HG02759 (cell line): ENCODE data around the gene SMG1.

Experiments
- ATAC-seq: cut with Tn5 transposase; IDR thresholded peaks from one replicate; pipeline ENCODE4 v1.9.1; 2021; ENCODE audit warnings: mild to moderate bottlenecking, moderate library complexity; ENCODE audit not compliant: unreplicated experiment

The SMG1 gene

GRCh38 chr16:18855196-18855595, 71.0 kb downstream of the SMG1 start:
- ATAC-seq: no peak

DNA sequence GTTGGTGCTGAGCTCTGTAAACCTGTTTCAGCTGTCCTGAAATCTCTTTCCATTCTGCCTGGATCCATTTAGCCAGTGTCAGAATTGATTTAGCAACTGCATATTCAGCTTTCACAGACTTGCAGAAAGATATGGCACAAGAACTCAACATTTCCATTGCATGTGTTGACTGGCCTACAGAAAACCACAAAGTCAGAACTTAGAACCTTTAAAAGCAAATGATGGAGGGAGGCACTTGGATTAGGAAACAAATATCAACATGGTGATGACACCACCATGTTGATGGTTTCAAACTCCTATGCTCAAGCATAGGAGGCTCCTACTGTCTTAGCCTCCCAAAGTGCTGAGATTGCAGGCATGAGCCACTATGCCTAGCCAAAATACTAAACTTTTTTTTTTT, 72.5 kb downstream of the SMG1 start:
- ATAC-seq: no peak

- no peak for ATAC-seq
These were observed 73.6 kb downstream of the SMG1 start for GRCh38 chr16:18852647-18853046.

DNA sequence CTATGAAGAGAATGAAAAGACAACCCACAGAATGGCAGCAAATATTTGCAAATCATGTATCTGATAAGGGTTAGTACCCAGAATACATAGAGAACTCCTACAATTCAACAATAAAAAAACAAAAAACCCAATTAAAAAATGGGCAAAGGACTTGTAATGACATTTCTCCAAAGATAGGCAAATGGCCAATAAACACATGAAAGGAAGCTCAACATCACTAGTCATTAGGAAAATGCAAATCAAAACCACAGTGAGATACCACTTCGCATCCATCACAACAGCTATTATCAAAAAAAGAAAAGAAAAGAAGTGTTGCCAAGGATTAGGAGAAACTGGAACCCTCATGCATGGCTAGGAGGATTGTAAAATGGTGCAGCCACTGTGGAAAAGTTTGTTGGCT, 79.8 kb downstream of the SMG1 start:
- ATAC-seq: no peak

DNA sequence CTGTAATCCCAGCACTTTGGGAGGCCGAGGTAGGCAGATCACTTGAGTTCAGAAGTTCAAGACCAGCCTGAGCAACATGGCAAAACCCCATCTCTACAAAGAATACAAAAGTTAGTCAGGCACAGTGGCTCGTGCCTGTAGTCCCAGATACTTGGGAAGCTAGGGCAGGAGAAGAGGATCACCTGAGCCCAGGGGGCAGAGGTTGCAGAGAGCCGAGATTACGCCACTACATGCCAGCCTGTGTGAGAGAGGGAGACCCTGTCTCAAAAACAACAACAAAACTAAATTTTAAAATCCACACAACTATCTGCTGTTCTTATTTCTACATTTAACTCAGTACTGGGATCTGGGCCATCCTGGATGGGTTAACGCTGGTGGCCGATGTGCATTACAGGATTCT, 83.6 kb downstream of the SMG1 start:
- no peak for ATAC-seq

DNA sequence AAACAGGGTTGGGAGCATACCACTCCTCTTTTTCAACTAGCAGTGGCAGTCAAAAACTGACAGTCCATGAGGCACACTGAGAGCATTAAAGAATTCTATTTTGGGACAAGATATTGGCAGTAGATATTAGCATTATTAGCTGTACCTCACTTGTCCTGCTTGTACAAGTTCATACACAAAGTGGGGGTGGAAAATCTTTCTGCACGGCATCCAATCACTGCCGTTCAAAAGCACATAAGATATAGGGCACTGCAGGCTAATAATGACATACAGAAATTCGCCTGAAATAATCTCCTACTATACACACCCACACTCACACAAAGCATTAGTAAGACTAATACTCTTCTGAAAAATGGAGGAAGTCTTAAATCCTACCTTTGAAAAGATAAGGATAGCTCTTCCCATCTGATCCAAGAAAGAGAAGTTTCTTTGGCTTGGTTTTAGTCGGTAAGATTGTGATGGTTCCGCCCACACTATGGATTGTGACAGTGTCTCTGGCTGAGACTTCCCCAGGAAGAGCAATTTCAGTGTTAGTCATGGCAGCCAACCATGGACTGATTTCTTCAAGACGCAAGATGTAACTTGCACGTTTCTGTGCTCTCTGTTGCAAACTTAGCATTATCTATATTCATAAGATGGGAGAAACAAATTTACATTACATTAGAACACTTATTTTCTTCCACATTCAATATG, 84.2 kb downstream of the SMG1 start:
- ATAC-seq: no peak

GRCh38 chr16:18839555-18839954, 86.7 kb downstream of the SMG1 start:
- no peak for ATAC-seq

DNA sequence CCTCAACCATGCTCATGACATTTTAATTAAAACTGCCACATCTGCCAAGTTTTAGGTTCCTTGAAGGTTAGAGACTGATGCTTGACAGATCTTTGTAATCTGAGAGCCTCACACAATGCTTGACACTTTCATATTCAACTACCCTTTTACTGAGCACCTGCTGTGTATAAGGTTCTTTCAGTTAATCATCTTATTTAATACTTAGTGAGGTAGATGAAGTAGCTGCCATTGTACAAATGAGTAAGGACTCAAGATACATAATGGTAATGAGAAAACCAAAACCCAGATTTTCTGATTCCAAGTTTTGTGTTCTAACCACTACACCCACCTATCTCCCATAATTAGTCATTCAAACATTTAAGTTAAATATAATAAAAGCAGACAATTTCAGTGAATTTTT, 89.5 kb downstream of the SMG1 start:
- ATAC-seq: no peak

DNA sequence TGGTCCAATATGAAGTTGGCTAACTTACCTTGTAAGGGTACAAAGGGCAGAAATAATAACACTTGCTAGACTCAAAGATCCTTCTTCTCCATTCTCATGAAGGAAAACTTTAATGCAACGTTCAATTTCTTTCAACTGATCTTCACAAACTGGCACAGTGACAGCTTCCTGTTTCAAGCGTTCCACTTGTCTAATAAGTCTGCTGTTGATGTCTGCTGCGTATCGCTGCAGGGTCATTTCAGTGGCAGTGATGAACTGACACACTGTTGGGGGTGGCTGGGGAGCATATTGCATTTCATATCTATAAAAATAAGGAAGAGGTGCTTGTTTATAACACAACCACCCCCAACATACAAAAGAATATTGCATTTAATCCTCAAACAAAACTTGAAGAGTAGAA, 91.3 kb downstream of the SMG1 start:
- no peak for ATAC-seq

DNA sequence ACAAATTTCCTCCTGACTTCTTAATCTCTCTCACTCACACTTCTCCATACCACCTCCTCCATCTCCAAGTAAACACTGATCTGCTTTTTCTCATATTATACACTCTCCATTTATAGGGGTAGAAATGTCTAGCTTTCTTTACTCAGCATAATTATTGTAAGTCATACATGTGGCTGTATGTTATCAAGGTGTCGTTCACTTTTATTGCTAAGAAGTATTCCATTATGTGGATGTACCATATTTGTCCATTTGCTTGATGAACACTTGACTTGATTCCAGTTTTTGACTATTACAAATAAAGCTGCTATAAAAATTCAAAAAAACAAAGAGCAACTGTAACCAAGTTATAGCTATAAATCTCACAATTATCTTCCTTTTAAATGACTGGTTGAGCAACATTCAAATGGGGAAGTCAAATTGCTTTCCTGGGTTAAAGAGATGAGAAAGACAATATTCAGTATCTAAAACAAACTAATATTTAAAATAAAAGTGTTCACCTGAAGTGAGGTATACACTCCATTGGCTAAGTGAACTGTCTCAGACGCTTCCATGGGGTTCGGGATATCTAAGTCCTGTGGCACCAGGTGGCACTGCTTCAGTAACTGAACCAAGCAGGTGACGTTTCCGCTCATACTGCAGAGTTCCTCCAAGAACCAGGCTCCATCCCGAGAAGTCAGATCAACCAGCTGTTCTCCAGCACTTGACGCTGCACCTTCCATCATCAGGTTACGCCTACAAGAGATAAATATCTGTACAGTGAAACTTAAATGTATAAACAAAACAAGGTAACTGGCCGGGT, 92.3 kb downstream of the SMG1 start:
- no peak for ATAC-seq

GRCh38 chr16:18832613-18833012, 93.6 kb downstream of the SMG1 start:
- no peak for ATAC-seq

DNA sequence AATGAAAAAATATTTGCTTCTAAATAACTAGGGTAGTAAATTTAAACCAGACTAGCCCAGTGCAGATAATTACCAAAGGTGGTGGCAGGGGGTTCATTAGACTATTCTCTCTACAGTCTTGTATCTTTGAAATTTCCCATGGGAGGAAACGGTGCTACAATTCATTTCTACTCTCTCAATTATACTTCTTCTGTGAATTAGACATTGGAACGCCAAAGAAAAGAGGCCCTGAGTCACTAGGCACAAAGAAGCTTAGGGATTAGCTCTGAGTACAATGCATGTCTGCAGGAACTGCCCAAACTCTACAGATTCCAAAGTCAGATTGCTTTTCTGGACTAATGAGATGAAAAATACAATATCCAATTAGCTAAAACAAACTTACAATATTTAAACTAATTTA, 94.2 kb downstream of the SMG1 start:
- ATAC-seq: no peak

DNA sequence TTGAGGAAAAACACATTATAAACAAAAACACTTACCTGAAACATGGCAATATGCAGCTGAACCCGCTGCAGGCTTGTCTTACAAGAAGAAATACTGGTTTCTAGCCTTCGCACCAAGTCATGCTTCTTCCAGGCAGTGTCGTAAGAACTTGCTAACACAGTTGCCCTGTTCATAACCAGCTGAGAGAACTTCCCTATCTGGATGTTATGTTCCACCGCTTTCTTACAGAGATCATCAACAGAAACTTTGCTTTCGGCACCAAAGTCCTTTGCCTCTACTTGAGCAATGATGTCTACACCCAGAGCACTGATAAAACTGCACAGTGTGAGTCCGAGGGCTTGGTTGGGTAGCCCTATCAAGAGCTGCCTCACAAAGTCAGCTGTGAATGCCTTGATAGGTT, 97.0 kb downstream of the SMG1 start:
- no peak for ATAC-seq

GRCh38 chr16:18827890-18828289, 98.3 kb downstream of the SMG1 start:
- ATAC-seq: no peak

DNA sequence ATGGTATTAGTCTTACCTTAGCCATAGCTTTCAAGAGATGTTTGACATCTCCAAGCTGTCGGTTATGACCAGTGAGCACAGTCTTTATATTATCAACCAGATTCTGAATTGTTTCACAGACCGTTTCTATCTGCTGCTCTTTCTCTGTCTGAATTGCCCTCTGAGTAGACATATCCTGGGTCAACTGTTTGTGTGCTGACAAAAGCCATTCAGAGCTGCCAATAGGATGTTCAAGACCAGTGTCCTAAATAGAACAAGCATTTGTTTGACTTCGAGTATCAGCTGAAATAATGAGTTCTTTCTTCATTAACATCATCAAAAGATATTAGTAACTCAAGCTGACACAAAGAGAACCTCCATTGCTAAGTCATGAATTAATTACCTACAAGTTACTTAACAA, 109.9 kb downstream of the SMG1 start:
- no peak for ATAC-seq

GRCh38 chr16:18811925-18812324, 114.3 kb downstream of the SMG1 start:
- ATAC-seq: no peak

DNA sequence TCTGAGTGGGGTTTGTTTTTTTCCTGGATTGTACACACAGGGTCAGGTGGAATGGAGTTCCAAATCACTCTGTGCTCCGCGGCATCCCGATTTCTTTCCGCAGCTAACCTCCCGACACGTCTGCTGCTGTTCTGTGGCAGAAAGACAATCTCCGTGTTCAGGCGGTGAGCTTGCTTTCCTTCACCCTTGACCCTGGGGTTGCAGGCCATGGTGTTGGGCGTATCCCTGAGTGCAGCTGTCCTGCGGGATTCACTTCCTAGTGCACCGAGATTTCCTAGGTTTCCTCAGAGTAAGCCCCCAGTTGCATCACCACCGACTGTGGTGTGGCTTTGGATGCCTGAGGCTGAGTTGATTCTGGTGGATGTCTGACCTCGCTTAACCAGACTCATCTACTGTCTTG, 117.0 kb downstream of the SMG1 start:
- ATAC-seq: no peak

GRCh38 chr16:18805257-18805773, 120.9 kb downstream of the SMG1 start:
- ATAC-seq: no peak

DNA sequence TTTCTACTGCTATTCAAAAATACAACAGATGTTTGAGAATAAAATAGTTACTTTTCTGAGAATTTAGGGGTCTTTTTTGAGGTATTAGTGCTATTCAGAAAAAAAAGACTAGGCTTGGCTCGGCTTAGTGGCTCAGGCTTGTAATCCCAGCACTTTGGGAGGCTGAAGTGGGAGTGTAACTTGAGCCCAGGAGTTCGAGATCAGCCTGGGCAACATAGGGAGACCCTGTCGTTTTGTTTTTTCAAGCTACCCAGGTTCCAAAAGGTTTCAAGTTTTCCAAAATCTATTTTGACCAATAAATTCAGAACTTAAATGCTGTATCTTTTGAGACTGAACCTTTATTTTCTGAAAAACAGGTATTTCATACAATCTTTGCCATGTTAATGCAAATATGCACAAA, 121.7 kb downstream of the SMG1 start:
- ATAC-seq: no peak

- no peak for ATAC-seq
These were observed 122.4 kb downstream of the SMG1 start for GRCh38 chr16:18803569-18804462.

GRCh38 chr16:18802767-18803343, 123.4 kb downstream of the SMG1 start:
- ATAC-seq: no peak
